ENCODE measurements around the gene ATAD3C.
"Not testable (repeated sequence)": the region's sequence is repeated elsewhere in the genome, so short reads cannot be mapped to it uniquely, and the experiment has no call there.

ATAD3C gene

GRCh38 chr1:1472053-1472876, 22.8 kb downstream of the ATAD3C start:
- DNase-seq: peak in 2 of 4 experiments; percentile 11 to 33

GRCh38 chr1:1476011-1476410, 26.5 kb downstream of the ATAD3C start:
- DNase-seq: not testable (repeated sequence)

GRCh38 chr1:1477206-1477605, 27.7 kb downstream of the ATAD3C start:
- no peak for DNase-seq

DNA sequence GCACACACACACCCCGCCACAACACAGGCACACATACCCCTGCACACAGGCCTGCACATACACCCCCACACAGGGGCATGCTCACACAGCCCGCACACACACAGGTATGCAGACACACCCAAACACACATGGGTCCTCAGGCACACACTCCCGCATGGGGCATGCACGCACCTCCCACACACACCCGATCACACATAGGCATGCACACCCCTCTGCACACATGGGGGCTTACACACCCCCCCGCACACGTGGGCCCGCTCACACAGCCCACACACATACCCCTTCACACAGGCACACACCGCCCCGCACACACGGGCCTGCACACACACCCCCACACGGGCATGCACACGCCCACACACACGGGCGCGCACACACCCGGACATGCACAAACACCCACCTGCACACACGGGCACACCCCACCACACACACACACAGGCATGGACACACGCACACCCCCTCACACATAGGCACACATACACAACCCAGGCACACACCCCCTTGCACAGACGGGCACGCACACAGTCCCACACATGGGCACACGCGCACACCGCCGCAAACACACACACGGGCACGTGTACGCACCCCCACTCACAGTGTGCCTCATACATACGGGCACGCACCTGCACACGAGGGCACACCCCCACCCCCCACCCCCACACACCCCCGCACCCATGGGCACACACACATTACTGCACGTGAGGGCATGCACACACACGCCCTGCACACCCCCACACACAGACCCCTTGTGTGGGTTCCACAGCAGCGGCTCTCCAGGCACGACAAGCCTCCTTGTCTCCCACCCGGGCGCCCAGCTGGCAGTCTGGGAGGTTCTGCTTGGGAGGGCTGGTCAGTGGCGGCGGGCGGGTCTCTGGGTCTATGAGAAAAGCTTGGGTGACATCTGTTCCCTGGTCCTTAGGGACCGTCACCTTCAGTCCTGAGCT, 30.3 kb downstream of the ATAD3C start:
- no peak for DNase-seq

- DNase-seq: not testable (repeated sequence)
Observed at GRCh38 chr1:1480488-1480867, 31.0 kb downstream of the ATAD3C start.

DNA sequence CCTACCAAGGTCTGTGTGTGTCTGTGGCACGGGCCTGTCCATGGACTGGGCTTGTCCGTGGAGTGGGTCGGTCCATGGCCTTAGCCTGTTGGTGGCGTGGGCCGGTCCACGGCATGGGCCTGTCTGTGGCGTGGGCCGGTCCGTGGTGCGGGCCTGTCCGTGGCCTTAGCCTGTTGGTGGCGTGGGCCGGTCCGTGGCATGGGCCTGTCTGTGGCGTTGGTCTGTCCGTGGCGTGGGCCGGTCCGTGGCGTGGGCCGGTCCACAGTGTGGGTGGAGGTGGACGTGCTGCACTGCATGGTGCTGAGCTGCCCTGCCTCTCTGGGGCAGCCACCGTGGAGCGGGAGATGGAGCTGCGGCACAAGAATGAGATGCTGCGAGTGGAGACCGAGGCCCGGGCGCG, 32.3 kb downstream of the ATAD3C start:
- not testable (repeated sequence) for DNase-seq

DNA sequence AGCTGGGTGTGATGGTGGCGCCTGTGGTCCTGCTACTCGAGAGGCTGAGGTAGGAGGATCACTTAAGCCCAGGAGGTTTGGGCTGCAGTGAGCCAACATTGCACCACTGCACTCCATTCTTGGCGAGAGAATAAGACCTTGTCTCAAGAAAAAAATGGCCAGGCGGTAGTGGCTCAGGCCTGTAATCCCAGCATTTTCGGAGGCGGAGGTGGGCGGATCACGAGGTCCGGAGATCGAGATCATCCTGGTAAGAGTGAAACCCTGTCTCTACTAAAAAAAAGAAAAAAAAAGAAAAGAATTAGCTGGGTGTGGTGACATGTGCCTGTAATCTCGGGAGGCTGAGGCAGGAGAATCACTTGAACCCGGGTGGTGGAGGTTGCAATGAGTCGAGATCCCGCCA, 33.4 kb downstream of the ATAD3C start:
- peak in 3 of 4 experiments; percentile 27 to 47 (median 35) for DNase-seq

DNA sequence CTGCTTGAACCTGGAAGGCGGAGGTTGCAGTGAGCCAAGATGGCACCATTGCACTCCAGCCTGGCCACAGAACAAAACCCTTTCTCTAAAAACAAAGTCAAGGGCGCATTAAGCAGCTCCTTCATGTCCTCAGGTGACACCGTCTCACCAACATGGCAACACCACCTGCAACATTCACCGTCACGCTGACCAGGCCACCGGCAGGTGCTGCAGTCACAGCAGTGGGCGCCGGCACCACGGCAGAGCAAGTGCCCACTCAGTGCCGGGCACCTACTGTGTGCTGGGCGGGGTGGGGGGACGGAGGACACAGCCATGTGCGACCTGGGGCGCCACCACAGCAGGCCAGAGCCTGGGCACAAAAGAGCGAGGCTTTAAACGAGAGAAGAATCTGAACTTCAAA, 34.2 kb downstream of the ATAD3C start:
- no peak for DNase-seq

DNA sequence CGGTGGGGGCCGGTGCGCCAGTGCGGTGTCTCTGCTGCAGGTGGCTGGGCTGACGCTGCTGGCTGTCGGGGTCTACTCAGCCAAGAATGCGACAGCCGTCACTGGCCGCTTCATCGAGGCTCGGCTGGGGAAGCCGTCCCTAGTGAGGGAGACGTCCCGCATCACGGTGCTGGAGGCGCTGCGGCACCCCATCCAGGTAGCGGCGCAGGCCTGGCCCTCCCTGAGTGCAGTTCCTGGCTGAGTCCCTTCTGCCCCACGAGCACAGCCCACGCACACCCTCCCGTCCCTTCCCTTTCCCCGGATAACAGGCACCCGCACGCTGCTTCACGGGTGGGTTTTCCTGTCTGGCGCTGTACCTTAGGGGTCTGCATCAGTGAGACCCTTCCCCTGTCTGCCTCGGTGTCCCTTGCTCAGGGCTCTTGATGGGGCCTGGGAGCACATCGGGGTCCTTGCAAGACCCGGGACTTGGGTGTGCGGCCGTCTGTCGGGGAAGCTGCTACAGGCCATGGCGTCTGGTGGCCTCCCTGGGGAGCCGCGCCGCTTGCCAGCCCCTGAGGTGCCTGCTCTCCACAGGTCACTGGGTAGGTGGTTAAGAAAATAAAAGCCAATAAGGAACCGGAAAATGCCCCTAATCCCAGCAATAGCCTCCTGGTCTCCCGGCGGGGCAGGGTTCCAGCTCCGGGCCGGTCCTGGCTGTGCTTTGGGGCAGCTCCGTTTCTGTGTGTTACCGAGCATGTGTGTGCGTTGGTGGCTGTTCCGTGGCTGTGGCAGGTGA, 35.7 kb downstream of the ATAD3C start:
- not testable (repeated sequence) for DNase-seq

GRCh38 chr1:1485755-1486317, 36.3 kb downstream of the ATAD3C start:
- DNase-seq: not testable (repeated sequence)

- DNase-seq: no peak
Observed at GRCh38 chr1:1487701-1488100, 38.2 kb downstream of the ATAD3C start.

DNA sequence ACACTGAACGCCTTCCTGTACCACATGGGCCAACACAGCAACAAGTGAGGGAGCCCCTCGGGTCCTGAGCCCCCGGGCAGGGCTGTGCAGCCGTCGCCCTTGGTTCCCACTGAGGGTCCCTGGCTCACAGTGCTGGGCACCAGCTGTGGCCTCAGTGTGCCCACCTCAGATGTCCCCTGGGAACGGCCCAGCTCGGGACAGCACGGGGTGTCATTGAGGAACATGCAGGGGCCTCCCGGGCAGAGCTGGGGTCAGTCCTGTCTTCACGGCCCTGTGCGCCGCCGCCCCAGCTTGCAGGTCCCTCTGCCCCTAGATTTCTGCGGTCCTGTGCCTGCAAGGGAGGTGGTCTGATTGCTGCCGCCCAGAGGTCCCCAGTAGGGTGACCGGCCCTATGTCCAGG, 39.7 kb downstream of the ATAD3C start:
- DNase-seq: no peak

DNA sequence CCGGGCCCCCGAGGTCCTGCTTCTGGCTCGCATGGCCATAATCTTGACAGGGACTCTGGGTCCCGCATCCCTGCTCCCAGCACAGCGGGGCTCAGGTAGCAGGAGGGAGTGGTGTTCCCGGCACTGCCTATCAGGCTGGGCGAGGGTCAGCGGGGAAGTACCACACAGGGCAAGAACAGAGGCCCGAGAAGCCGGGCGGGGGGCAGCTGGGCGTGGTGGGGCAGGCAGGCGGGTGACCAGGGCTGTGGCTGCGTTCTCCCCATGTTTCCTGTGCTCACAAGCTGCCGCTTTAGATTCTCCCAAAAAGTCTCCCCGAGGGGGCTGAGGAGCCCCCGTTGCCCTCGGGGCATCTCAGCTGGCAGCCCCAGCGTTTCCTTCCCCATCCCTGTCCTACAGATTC, 40.4 kb downstream of the ATAD3C start:
- DNase-seq: no peak

- no peak for DNase-seq
Observed at GRCh38 chr1:1490633-1491230, 41.2 kb downstream of the ATAD3C start.

DNA sequence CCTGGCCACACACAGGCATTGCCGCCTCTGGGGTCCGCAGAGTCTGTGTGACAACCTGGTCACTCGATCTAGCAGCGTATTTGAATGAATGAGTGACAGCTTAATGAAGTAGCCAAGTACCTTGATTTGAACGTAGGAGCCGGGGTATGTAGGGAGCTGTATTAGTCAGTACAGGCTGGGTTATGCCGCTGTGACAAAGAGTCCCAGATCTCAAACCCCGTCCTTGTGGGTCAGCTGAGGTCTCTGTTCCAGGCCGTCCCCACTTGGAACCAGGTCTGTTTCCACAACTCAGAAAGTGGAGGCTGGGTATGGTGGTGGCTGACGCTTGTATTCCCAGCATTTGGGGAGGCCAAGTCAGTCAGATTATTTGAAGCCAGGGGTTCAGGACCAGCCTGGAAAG, 42.1 kb downstream of the ATAD3C start:
- no peak for DNase-seq

- DNase-seq: not testable (repeated sequence)
Observed at GRCh38 chr1:1494311-1494710, 44.8 kb downstream of the ATAD3C start.

GRCh38 chr1:1495461-1495975, 46.0 kb downstream of the ATAD3C start:
- not testable (repeated sequence) for DNase-seq

DNA sequence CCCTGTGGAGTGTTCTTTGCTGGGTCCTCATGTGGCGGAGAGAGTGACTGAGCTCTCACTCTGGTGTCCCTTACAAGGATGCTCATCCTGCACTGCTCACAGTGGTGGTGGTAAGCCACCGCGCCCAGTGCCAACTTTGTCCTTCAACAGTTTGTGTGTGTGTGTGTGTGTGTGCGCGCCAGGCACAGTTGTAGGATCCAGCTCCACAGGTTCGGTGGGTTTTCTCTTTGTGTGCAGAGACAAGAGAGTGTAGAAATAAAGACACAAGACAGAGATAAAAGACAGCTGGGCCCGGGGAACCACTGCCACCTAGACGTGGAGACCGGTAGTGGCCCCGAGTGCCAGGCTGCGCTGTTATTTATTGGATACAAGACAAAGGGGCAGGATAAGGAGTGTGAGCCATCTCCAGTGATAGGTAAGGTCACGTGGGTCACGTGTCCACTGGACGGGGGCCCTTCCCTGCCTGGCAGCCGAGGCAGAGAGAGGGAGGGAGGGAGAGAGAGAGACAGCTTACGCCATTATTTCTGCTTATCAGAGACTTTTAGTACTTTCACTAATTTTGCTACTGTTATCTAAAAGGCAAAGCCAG, 55.4 kb downstream of the ATAD3C start:
- peak; percentile 61 to 81 (median 65) for DNase-seq

- peak; percentile 11 to 63 (median 58) for DNase-seq
Observed at GRCh38 chr1:1505366-1505798, 55.9 kb downstream of the ATAD3C start.

GRCh38 chr1:1505801-1506200, 56.3 kb downstream of the ATAD3C start:
- DNase-seq: not testable (repeated sequence)

GRCh38 chr1:1507305-1507704, 57.8 kb downstream of the ATAD3C start:
- DNase-seq: no peak
